ENCODE data around the gene MSANTD1. TPM values are rescaled to one million over a fixed set of nuclear protein-coding genes. Genes with fewer than 3 reads are reported as not detected.
A peak's percentile ranks its signal among the peaks of the same experiment; 100 is the strongest.
"Not testable (repeated sequence)": the region's sequence is repeated elsewhere in the genome, so short reads cannot be mapped to it uniquely, and the experiment has no call there.

MSANTD1 gene
- total and polyA plus RNA-seq, 2 donors (not counting 1 experiment from before 2014, with no cell fraction given) = 0.78 to 5.5 TPM

- H3K9me3 ChIP-seq (ENCODE audit: control extremely low read depth in 1 of 3, control insufficient read depth in 2 of 3, insufficient read depth in 1 of 3, low read length in 2 of 3); H3K36me3 ChIP-seq (replicated peaks in 1 of 2; ENCODE audit: control extremely low read depth in 1 of 2, control insufficient read depth in 1 of 2, extremely low read depth in 1 of 2, insufficient read depth in 2 of 2, low read length in 1 of 2); ATAC-seq (ENCODE audit: low read depth); H3K27me3 Mint-ChIP-seq; H3K4me3 ChIP-seq (ENCODE audit: control extremely low read depth in 1 of 5, extremely low read depth in 1 of 5, insufficient read depth in 1 of 5, low read depth in 2 of 5, low read length in 4 of 5); POLR2A ChIA-PET; CTCF ChIA-PET; H3K4me3 Mint-ChIP-seq; H3K27me3 ChIP-seq (replicated peaks in 1 of 4; ENCODE audit: control extremely low read depth in 1 of 4, control insufficient read depth in 3 of 4, insufficient read depth in 4 of 4, low read length in 3 of 4); H2AFZ ChIP-seq (ENCODE audit: insufficient read depth, low read depth, low read length, poor library complexity, severe bottlenecking); H3K27ac ChIP-seq (ENCODE audit: low read length in 2 of 2); H3K9me3 Mint-ChIP-seq (ENCODE audit: insufficient read depth); DNase-seq; H3K4me2 ChIP-seq (replicated peaks; ENCODE audit: low read depth, low read length, poor library complexity, severe bottlenecking); H4K20me1 ChIP-seq (ENCODE audit: control insufficient read depth, insufficient read depth, low read length, poor library complexity, severe bottlenecking); H3K27ac Mint-ChIP-seq; H3K9ac ChIP-seq (ENCODE audit: low read length); H3K79me2 ChIP-seq (ENCODE audit: control insufficient read depth, insufficient read depth, low read length): not testable (repeated sequence)
- H3K4me1 ChIP-seq (ENCODE audit: control insufficient read depth in 2 of 2, insufficient read depth in 2 of 2, low read length in 2 of 2) = peaks cover 27 to 36% of the 10 kb centered on the region in 2 donors
- WGBS (ENCODE audit: insufficient coverage) = 93% methylated on average over 15 of the region's 15 CpGs
- intact Hi-C loops (cut with micrococcal nuclease) = loop anchor here (5.0 kb wide), 1 partner anchor 181 kb away; no protein-coding TSS in a partner anchor
- H3K4me1 Mint-ChIP-seq = peaks cover 43% of the 10 kb centered on the region
Observed at GRCh38 chr4:3300882-3301281, 51.9 kb downstream of the MSANTD1 start.

GRCh38 chr4:3301450-3302172 is 52.7 kb downstream of the MSANTD1 start:
- WGBS (ENCODE audit: insufficient coverage) = 92% methylated on average over 13 of the region's 15 CpGs
- Histone ChIP-seq H3K27ac (ENCODE audit: low read length in 2 of 2) (peak overlapping the region in 1 of 2 donors; percentile 65), H3K27me3 (replicated peaks in 1 of 4; ENCODE audit: control extremely low read depth in 1 of 4, control insufficient read depth in 3 of 4, insufficient read depth in 4 of 4, low read length in 3 of 4) (no peaks in the 10 kb centered on the region), H3K4me3 (ENCODE audit: control extremely low read depth in 1 of 5, extremely low read depth in 1 of 5, insufficient read depth in 1 of 5, low read depth in 2 of 5, low read length in 4 of 5) (no peak overlapping the region), H2AFZ (ENCODE audit: insufficient read depth, low read depth, low read length, poor library complexity, severe bottlenecking) (peak overlapping the region; percentile 58), H3K36me3 (replicated peaks in 1 of 2; ENCODE audit: control extremely low read depth in 1 of 2, control insufficient read depth in 1 of 2, extremely low read depth in 1 of 2, insufficient read depth in 2 of 2, low read length in 1 of 2) (no peaks in the 10 kb centered on the region), H3K4me2 (replicated peaks; ENCODE audit: low read depth, low read length, poor library complexity, severe bottlenecking) (peak overlapping the region; percentile 73), H3K9ac (ENCODE audit: low read length) (no peak overlapping the region), H3K9me3 (ENCODE audit: control extremely low read depth in 1 of 3, control insufficient read depth in 2 of 3, insufficient read depth in 1 of 3, low read length in 2 of 3) (peaks cover 0 to 4% (median 0%) of the 10 kb centered on the region in 3 donors), H4K20me1 (ENCODE audit: control insufficient read depth, insufficient read depth, low read length, poor library complexity, severe bottlenecking) (no peaks in the 10 kb centered on the region), H3K4me1 (ENCODE audit: control insufficient read depth in 2 of 2, insufficient read depth in 2 of 2, low read length in 2 of 2) (peaks cover 27 to 39% of the 10 kb centered on the region in 2 donors), H3K79me2 (ENCODE audit: control insufficient read depth, insufficient read depth, low read length) (peaks cover 4% of the 10 kb centered on the region)
- Mint-ChIP-seq H3K27ac (peak overlapping the region; percentile 7), H3K4me3 (peak overlapping the region; percentile 50), H3K9me3 (ENCODE audit: insufficient read depth) (no peaks in the 10 kb centered on the region), H3K27me3 (no peaks in the 10 kb centered on the region), H3K4me1 (peaks cover 46% of the 10 kb centered on the region)
- no peak for TF ChIP-seq EZH2 (IDR thresholded peaks at IDR 0.05; ENCODE audit: borderline replicate concordance, insufficient read depth, low read depth, low read length, poor library complexity, severe bottlenecking)
- no peak for TF ChIP-seq CTCF (IDR thresholded peaks at IDR 0.05)
- ChIA-PET POLR2A (no interaction called here), CTCF (no interaction called here)
- peak; percentile 25 for DNase-seq
- intact Hi-C loops (cut with micrococcal nuclease) = loop anchor here (5.0 kb wide), 1 partner anchor 181 kb away; no protein-coding TSS in a partner anchor
- ATAC-seq (ENCODE audit: low read depth) = no peak

Measured in B cell (primary cell).